Measurements from ENCODE around the gene PPP2R1B.
"Not testable (repeated sequence)": the region's sequence is repeated elsewhere in the genome, so short reads cannot be mapped to it uniquely, and the experiment has no call there.

Gene PPP2R1B

DNA sequence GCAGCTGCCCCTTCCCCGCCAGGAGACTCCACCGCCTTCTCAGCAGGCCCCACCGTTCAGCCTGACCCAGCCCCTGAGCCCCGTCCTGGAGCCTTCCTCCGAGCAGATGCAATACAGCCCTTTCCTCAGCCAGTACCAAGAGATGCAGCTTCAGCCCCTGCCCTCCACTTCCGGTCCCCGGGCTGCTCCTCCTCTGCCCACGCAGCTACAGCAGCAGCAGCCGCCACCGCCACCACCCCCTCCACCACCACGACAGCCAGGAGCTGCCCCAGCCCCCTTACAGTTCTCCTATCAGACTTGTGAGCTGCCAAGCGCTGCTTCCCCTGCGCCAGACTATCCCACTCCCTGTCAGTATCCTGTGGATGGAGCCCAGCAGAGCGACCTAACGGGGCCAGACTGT is 42.6 kb downstream of the PPP2R1B start:
- no peak for DNase-seq

DNA sequence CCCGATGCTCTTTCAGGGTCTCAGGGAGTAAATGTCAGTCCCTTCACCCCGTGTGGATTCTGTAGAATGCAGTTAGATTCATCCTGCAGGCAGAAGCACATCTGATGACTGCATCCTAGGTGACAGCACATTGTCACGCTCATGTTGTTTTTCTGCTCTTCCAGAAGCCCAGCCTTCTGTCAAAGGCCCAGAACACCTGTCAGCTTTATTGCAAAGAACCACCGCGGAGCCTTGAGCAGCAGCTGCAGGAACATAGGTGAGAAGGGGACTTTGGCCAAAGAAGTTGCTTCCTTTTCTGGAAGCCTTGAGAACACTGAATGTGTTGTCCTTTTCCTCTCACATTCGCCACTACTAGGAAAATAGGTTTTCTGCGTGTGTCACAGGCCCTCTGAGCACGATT is 43.7 kb downstream of the PPP2R1B start:
- no peak for DNase-seq

DNA sequence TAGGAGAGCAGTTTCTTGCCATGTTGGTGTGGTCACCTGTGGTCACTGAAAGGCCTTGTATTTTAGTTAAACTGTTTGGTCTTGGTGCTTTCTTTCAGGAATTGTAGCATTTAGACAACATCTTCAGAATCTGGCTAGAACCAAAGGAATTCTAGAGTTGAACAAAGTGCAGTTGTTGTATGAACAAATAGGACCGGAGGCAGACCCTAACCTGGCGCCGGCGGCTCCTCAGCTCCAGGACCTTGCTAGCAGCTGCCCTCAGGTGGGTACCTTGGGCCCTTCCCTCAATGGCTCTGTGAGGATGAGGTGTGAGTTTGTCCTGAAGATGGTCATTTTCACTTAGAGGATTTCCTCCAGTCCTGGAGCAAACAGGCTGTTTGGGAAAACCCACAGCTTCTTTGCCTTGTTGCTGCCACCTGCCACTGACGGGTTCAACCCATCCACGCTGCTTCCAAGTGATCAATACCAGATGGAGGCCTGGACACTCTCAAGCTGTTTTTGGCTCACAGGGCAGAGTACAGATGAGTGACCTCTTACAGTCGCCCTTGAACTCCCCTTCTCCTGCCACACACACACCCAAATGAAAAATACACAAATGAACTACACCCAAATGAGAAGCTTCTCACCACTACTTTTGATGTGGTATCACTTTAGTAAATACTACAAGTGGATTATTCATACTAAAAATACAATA is 45.2 kb downstream of the PPP2R1B start:
- DNase-seq = no peak

DNA sequence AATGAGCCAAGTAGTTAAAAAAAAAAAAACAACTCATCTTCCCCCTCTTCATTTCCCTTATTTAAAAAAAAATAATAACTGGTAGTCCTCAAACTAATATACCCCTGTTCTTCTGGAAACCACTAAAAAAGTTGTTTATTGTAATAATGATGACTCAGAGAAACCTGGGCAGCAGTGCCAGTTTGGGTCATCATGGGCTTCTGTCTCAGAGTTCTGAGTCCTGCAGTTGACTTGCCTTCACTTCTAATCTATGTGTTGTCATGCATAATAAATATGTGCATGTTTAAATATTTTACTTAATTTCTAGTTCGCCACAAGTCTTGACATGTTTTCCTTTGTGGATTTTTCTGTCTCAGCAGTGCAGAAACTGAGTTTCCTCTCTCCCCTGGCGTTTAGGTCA is 46.8 kb downstream of the PPP2R1B start:
- no peak for DNase-seq

DNA sequence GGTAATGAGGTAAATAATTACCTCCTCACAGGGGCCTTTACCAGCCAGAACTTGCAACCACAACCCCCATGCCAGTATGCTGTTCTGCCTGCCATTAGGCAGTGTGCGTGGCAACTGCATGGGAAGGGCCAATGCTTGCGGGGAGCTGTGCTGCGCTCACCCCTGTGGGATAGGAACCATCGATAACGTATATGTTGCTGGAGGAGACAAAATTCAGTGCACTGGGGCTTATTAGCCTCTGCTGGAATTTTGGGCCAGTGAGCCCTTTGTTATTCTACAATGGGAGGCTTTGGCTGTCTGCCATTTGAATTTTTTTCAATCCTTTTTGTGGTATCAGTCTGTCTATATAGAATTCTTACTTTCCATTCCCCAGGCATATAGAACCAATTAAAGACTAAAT is 47.3 kb downstream of the PPP2R1B start:
- DNase-seq = no peak

DNA sequence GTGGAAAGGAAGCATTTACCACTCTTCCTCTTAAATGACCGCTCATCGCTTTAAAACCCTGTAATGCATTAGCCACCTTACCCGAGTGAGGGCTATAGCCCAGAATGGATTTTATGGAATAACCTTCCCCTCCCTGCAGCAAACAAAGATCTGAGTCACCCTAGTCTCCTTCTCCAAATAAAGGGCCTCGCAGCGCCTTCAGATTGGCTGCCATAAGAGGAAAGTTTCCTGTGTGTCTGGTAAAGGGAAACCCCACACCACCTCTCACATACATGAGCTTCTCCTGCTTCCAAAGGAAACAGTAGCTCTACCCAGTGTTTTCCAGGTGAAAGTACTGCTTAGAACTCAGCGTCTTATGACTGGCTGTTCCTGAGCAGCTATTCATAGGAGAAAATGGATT is 47.8 kb downstream of the PPP2R1B start:
- no peak for DNase-seq

DNA sequence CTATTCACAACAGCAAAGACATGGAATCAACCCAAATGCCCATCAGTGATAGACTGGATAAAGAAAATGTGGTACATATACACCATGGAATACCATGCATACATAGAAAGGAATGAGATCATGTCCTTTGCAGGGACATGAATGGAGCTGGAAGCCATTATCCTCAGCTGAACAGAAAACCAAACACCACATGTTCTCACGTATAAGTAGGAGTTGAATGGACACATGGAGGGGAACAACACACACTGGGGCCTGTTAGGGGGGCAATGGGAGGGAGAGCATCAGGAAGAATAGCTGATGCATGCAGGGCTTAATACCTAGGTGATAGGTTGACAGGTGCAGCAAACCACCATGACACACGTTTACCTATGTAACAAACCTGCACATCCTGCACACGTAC is 48.5 kb downstream of the PPP2R1B start:
- DNase-seq = not testable (repeated sequence)

DNA sequence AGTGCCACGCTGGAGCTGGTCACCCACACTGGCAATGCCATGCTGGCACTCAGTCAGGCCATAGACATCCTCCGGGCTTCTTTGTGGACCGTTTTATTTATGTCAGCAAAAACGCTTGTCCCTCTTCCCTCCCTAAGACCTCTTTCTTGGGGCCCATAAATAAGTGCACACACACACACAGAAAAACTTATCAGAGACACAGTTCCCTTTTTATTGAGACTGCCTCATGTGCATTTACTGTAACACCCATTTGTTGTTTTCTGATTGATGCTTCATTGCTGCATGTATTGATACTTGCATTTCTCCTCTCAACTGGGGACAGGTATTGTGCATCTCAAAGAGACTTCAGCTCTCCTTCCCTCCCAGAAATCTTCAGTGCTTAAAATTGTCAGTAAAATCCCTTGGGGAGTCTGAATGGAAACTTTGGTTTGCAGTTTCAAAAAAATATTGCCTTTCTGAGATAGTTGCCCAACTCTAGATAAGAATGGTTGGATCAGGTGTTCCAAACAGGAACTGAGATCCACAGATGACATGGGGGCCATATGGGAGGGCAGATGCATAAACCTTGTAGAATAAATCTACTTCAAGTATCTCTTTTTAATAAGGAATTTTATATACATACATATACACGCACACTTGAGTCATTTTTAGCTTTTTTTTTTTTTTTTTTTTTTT is 50.9 kb downstream of the PPP2R1B start:
- no peak for DNase-seq

DNA sequence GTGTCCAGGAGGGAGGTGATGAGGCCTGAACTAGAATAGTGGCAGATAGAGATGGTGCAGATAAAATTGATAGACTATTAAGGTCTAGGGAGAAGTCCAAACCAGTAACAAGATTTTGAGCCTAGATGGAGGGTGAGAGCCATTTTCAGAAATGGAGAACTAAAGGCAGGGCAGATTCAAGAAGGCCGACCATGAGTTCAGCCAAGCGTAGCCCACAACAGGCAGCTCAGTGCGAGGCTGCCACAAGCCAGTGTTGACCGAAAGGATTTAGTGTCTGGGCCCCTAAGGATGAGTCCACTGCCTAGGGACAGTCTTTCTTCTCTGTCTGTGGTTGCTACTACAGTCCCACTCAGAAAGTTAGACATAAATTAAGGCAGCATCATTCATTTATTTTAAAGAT is 51.7 kb downstream of the PPP2R1B start:
- DNase-seq = no peak

DNA sequence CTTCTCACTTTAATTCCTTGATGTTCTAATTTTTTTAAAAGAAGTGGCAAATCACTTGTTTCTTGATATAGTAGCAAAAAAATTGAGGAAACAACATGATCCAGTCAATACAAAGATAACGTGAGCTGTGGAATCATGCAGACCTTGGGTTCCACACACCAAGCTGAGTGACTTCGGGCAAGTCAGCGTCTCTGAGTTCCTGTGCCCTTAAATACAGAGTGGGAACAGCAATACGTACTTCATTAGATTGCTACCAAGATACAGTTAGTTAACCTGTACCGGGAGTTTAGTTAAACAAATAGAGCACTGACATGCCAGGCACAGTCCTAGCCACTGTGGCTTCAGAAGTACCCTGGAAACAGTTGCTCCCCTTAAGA is 58.5 kb downstream of the PPP2R1B start:
- DNase-seq = no peak

DNA sequence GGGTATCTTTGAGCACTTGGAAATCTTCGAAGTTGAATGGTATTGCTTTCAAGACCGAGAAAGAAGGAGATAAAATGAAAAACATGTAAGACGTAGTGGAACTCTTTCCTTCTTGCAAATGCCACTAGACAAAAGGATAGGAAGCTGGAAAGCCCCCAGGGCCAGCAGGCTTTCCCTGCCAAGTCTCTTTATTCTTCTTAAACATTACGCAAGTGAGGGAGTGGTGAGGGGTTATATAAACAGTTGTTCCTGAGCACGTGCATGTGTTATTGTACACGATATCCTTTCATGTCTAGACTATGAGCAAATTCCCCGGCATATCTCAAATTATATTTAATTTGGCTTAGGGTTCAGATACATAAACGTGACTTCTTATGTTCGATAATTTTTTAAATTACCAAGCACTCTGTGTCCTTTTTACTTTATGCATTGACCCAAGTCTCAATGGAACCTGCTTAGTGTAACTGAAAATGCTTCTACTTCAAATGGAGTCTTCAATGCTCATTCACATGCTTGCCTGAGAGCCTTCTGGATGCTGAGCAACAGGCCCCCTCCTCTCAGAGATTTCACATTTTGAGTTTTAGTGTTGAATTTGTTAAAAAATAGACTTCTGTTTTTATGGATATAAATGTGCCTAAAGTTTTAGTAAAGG is 59.0 kb downstream of the PPP2R1B start:
- no peak for DNase-seq

DNA sequence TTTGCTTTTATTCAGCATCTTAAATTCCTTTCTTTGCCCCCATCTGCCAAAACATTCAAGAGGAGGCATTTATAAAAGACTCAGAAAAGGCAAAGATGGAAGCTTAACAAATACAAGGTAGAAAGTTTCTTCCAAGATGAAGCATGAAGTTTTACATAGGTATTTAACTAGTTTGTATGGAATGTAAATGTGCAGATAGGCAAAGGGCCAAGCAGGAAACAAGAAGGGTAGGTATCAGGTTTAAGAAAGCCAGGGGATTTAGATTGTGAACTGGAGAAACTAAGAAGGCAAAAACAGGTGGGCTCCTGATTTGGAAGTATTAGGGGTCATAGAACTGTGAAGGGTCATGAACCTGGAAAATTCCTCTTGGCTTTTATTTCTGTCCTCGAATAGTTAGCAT is 62.6 kb downstream of the PPP2R1B start:
- no peak for DNase-seq

DNA sequence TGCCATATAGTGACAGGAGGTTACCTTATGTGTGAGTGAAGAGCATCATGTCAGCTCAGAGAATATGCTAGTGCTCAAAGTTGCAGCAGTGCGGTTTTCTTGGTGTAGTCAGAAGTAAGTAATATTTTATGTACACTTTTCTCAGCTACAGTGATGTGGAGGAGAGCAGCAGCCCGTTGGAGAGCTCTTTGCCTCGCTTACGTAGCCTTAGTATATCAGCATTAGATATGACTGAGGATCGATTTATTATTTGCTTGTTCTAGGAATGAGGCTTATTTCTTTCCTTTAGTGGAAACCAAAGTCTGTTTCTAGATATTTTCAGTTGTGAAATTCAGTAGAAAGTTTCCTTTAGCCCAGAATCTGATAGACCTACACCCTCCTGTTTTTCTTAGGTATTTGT is 63.6 kb downstream of the PPP2R1B start:
- DNase-seq = no peak

DNA sequence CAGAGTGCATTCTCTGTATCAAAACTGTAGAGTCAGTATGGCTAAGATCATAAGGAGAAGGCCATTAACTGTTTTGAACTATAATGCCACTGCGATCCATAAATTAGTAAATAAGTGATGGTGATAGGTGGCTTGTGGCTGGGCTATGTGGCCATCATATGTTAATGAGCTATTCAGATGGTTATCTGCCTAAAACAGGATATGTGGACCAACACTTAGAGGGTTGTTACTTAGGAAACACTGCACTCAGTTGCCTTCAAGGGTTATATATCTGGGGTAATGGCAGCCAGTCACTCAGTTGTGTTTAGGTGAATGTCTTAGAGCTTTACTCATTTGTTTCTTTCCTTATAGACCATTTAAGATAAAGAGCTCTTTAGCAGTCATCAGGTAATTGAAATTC is 66.0 kb downstream of the PPP2R1B start:
- no peak for DNase-seq

DNA sequence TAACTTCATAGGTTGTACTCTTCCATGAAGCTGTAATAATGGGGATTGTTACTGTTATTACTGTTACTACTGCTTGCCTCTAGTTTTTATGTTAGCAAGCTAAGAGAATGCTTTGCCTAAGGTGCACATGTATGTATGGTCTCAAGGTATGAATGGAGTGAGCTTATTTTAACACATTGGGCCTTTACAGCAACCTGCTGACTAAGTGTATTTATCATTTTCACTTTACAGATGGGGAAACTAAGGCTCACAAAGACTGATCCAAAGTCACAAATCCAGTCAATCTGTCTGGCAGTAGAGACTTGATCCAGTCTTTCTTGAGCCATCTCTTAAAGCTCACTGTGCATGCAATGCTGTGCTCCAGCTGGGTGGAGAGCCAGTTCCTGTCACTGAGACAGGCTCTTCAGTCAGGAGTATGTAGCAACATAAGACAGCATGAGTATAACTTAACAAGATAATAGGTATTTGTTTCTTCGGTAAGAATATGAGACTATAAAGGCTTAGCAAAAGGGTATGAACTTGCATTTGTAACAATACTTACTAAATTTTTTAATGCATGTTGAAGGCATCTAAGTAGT is 66.5 kb downstream of the PPP2R1B start:
- DNase-seq = no peak

DNA sequence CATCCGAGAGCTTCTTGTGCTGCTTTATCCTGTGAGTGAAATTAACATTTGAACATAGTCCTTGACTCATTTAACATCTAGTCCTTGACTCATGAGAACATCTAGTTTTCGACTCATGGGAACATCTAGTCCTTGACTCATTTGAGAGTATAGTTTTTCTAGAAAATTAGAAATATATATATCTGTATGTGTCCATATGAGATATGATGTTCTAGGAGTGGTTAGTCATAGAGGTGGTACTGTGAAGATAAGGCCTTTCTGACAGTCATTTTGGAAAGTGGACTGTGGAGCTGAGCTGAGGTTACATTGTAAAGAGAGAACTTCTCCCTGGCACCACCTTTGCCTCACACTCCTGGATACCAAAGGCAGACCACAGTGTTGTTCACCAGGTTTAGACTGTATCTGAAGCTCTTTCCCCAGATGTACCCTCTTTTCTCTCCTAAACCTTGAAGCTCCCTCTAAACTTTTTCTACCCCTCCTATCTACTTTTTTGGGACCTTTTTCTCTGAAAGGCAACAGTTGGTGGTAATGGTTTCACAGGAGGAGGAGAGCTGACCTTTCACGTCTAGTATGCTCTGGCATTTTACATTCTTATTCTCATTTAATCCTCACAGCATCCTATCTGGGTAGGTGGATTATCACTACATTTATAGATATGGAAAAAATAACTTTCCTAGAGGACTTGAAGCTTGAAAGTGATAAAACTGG is 67.2 kb downstream of the PPP2R1B start:
- no peak for DNase-seq

DNA sequence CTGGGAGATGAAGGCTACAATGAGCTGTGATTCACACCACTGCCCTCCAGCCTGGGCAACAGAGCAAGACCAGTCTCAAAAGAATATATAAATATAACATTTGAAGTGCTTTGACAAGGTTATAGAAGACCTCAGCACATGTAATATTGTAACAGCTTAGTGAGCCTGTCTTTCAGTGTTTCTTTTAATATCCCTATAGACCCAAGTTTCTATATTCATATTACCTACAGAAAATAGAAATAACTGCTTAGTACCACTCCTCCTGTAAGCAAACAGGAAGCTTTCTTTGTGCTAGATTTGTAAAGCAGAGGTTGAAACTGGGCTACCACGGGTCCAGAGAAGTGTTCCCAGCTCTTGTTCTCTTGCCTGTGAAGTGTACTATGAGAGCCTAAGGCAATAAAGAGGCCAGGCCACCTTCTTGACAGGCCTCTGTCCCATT is 68.2 kb downstream of the PPP2R1B start:
- no peak for DNase-seq

DNA sequence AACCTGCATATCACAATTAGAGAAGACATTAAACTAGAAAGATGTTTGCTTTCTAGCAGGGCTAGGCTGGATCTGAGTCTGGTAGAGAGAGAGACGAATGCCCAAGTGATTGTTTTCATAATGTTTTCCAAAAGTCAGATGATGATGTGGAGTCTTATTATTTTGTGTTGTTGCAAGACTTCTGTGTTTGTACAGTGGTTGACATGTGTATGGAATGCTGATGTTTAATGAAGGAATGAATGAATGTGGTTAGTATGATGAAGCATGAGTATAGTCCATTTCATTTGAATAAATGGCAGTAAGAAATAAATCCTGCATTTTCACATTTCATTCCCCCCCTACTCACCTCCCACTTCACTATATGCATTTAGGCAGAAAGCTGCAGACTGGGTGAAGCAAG is 69.6 kb downstream of the PPP2R1B start:
- no peak for DNase-seq

DNA sequence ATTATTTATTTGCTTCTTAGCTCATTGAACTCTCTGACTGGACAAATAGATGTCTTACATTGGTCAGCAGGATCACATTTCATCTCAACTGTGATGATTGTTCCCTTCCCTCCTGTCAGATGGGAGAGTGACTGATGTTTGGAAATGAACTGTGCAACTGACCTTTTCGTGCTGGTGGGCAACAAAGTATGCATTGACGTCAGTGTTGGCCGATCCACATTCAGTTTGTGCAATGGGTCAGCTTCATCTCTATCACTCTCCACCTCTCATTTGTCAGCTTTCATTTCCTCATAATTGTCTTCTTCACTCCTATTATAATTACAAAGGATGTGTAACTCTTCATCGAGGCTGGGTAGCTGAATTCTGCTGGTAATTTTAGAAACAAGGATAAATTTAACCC is 71.3 kb downstream of the PPP2R1B start:
- no peak for DNase-seq

DNA sequence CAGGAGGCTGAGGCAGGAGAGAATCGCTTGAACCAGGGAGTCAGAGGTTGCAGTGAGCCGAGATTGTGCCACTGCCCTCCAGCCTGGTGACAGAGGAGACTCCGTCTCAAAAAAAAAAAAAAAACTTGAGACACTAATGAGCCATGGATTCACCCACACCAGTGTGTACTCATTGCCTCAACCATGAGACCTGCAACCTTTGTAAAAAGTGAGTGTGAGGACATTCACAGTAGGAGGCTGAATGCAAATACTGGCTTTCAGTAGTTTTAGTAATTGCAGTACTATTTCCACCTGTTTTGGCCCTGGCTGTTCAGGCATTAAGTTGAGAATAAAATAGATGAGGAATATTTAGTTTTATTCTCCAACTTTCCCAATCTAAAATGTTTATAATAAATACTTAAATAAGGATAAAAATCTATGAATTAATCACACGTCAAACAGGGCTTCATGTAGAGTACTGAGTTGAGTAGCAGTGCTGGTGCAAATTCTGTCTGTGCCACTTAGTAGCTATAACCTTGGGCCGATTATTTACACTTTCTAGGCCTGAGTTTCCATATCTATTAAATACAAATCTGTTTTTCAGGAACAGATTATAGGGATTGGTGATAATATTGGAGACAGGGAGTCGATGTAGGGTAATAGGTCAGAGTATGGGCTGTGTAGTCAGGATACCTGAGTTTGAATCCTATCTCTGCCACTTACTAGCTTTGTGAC is 72.8 kb downstream of the PPP2R1B start:
- DNase-seq = no peak

DNA sequence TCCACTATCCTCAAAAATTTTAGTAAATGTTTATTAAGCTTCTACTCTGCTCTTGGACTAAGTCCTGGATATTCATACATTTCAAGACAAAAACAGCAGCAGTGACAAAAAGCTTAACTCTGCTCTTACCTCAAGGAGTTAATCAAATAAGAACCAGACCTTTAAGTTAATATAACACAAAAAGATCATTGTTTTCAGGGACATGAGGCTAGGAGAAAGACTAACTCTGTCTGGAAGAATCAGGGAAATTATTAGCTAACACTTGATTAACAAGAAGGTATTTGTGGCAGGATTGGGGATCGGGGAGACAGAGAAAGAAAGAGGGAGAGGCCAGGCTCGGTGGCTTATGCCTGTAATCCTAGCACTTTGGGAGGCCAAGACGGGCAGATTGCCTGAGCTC is 74.4 kb downstream of the PPP2R1B start:
- DNase-seq = no peak

DNA sequence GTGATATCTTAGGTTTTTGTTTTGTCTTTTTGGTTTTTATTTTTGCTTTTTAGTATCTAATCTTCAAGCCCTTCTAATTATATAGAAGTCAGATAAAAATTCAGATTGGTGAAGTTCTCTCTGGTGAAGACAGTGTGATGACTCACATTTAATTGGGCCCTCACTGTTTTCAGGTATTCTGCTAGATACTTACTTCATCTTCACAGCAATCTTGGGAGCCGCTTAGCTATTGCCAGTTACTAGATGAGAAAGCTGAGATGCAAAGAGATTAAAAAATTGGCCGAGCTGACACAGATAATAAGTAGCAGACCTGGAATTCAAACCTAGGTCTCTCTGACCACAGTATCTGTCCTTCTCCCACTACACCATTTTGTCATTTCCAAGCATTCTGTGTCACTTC is 75.0 kb downstream of the PPP2R1B start:
- DNase-seq = no peak

DNA sequence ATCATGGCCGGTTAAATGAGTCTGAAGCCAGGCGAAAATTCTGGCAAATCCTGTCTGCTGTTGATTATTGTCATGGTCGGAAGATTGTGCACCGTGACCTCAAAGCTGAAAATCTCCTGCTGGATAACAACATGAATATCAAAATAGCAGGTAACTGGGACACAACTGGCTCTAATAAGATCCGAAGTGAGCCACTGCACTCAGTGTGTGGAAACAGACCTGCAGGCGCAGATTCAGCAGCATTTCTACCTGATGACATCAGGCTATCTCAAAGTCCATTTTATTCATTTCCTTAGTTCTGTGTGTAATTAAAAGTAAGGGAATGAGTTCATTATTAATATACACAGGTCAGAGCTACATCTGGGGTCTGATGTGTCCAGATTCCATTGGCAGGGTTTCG is 78.2 kb downstream of the PPP2R1B start:
- no peak for DNase-seq

All from activated naive CD4-positive, alpha-beta T cell treated with anti-CD3 and anti-CD28 coated beads, Interleukin-2, amount 50 U/mL, for 16 hours (primary cell).